ENCODE results near the gene GFRA1.

GFRA1 gene

GRCh38 chr10:116155191-116155590 is 117.8 kb downstream of the GFRA1 start:
- DNase-seq, result no peak

GRCh38 chr10:116154651-116155050 is 118.4 kb downstream of the GFRA1 start:
- no peak for DNase-seq

- DNase-seq, result no peak
Measured at GRCh38 chr10:116151076-116151475, 121.9 kb downstream of the GFRA1 start.

- no peak for DNase-seq
Measured at GRCh38 chr10:116150606-116151005, 122.4 kb downstream of the GFRA1 start.

GRCh38 chr10:116147147-116147905 is 125.7 kb downstream of the GFRA1 start:
- DNase-seq, result no peak

- DNase-seq, result no peak
Measured at GRCh38 chr10:116146372-116147140, 126.5 kb downstream of the GFRA1 start.

- no peak for DNase-seq
Measured at GRCh38 chr10:116143673-116144222, 129.3 kb downstream of the GFRA1 start.

GRCh38 chr10:116141855-116142254 is 131.2 kb downstream of the GFRA1 start:
- DNase-seq, result no peak

GRCh38 chr10:116141246-116141645 is 131.8 kb downstream of the GFRA1 start:
- no peak for DNase-seq

- no peak for DNase-seq
Measured at GRCh38 chr10:116139886-116140285, 133.1 kb downstream of the GFRA1 start.

GRCh38 chr10:116138897-116139296 is 134.1 kb downstream of the GFRA1 start:
- no peak for DNase-seq

- no peak for DNase-seq
Measured at GRCh38 chr10:116136261-116136660, 136.7 kb downstream of the GFRA1 start.

- no peak for DNase-seq
Measured at GRCh38 chr10:116134322-116134721, 138.7 kb downstream of the GFRA1 start.

- DNase-seq, result no peak
Measured at GRCh38 chr10:116133634-116134033, 139.4 kb downstream of the GFRA1 start.

GRCh38 chr10:116132780-116133399 is 140.1 kb downstream of the GFRA1 start:
- DNase-seq, result no peak

- DNase-seq, result no peak
Measured at GRCh38 chr10:116130006-116130405, 143.0 kb downstream of the GFRA1 start.

GRCh38 chr10:116126954-116127695 is 145.9 kb downstream of the GFRA1 start:
- no peak for DNase-seq

- no peak for DNase-seq
Measured at GRCh38 chr10:116126239-116126638, 146.8 kb downstream of the GFRA1 start.

GRCh38 chr10:116125180-116125579 is 147.8 kb downstream of the GFRA1 start:
- no peak for DNase-seq

- no peak for DNase-seq
Measured at GRCh38 chr10:116124777-116125176, 148.2 kb downstream of the GFRA1 start.

GRCh38 chr10:116122664-116123063 is 150.3 kb downstream of the GFRA1 start:
- DNase-seq, result no peak

GRCh38 chr10:116121640-116122525 is 151.1 kb downstream of the GFRA1 start:
- DNase-seq, result no peak

Data from DMS79 treated with DMSO at 0.1 percent for 48 hours (cell line).